HepG2 (cell line): Measurements from ENCODE around the gene AP2S1.

Source experiments
- CC2D1A ChIP-seq: sonication (generic); formaldehyde crosslinking; IDR thresholded peaks from 2 replicates; pipeline ENCODE4 v1.8.1; 2023; ENCODE audit warnings: mild to moderate bottlenecking, missing genetic modification reagents
- EP300 ChIP-seq, 3 experiments: sonication (generic) in 1 of 3; formaldehyde crosslinking in 1 of 3; IDR thresholded peaks; 2 replicates each; pipeline versions ENCODE4 v1.5.1 to v1.6.1; 2011 to 2020; ENCODE audit warnings: low read depth in 2 of 3, low read length in 2 of 3, borderline replicate concordance in 1 of 3, improper control_type of control experiment in 1 of 3, mild to moderate bottlenecking in 1 of 3, missing genetic modification reagents in 1 of 3, moderate library complexity in 1 of 3
- JUN ChIP-seq: sonication (generic); formaldehyde crosslinking; IDR thresholded peaks from 2 replicates; pipeline ENCODE4 v1.4.0; 2020; ENCODE audit warnings: mild to moderate bottlenecking, missing genetic modification reagents
- POLR2AphosphoS5 ChIP-seq: IDR thresholded peaks from 2 replicates; pipeline ENCODE4 v1.6.1; 2012; ENCODE audit warnings: low read depth, low read length
- RCOR2 ChIP-seq: IDR thresholded peaks from 2 replicates; pipeline ENCODE4 v1.6.1; 2016; ENCODE audit warnings: missing biosample characterization, missing genetic modification reagents
- RFX5 ChIP-seq: IDR thresholded peaks from 2 replicates; pipeline ENCODE4 v1.6.1; 2011; ENCODE audit warnings: low read depth, low read length, improper control_type of control experiment
- SIX1 ChIP-seq: sonication (generic); formaldehyde crosslinking; IDR thresholded peaks from 2 replicates; pipeline ENCODE4 v1.4.0; 2020; ENCODE audit warnings: missing genetic modification reagents, borderline replicate concordance
- SMAD1 ChIP-seq: sonication (generic); formaldehyde crosslinking; IDR thresholded peaks from 2 replicates; pipeline ENCODE4 v1.4.0; 2020; ENCODE audit warnings: missing genetic modification reagents, low read depth, mild to moderate bottlenecking, borderline replicate concordance
- SMC3 ChIP-seq: IDR thresholded peaks from 2 replicates; pipeline ENCODE4 v1.6.1; 2011; ENCODE audit warnings: low read length, improper control_type of control experiment
- SUZ12 ChIP-seq: fragments of 150-350 bp; IDR thresholded peaks from 2 replicates; pipeline ENCODE4 v1.6.1; 2014; ENCODE audit warnings: low read depth, low read length
- ZNF652 ChIP-seq: IDR thresholded peaks from 2 replicates; pipeline ENCODE4 v1.6.1; 2016; ENCODE audit warnings: low read depth, borderline replicate concordance
- ZNF674 ChIP-seq: sonication (generic); formaldehyde crosslinking; IDR thresholded peaks from 2 replicates; pipeline ENCODE4 v1.5.0; 2020; ENCODE audit warnings: low read depth, mild to moderate bottlenecking, missing genetic modification reagents
- ZSCAN29 ChIP-seq: sonication (generic); formaldehyde crosslinking; conservative IDR thresholded peaks from 2 replicates; pipeline ENCODE4 v1.4.0; 2020; ENCODE audit warnings: mild to moderate bottlenecking, missing genetic modification reagents
- TF ChIP-seq, protein P1 (sequence below): sonication (generic); formaldehyde crosslinking; IDR thresholded peaks from 2 replicates; pipeline ENCODE4 v1.5.1; 2020; ENCODE audit warnings: missing genetic modification reagents, mild to moderate bottlenecking, borderline replicate concordance

DNA sequence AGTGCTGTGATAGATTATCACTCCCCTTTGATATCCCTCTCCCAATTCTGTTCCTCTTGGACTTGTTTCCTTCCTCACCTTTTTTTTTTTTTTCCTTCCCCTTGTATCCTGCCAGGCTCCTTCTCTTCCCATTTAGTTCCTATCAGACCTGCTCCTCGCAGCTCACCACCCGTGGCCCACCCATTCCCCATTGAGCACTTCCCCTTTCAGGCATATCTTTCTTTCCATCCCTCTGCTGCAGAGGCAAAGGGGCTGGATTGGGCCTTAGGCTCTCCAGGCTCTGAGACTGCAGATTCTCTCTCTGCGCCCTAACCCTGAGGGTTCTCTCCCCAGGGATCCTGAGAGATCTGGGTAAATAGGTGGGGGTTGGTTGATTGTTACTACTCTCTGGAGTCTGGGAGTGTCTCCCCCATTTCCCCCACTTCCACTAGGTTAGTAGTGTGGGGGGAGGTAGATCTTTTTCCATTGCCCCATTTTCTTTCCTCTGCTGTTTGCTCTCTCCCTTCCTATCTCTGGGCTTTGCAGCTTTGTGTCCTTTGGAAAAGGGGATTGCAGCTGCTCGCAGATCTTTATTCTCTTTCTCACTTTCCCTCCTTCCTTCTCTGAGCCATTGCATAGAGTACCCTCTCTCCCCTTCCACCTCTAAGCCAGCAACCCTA is 12.5 kb upstream of the AP2S1 start:
- TF ChIP-seq RCOR2 (no peak), SMC3 (no peak), JUN (no peak), POLR2AphosphoS5 (no peak), CC2D1A (no peak), ZSCAN29 (CRISPR knock-in tag) (no peak), SUZ12 (no peak), SIX1 (CRISPR knock-in tag) (no peak), RFX5 (no peak), EP300 (IDR thresholded peaks at IDR 0.05; ENCODE audit: low read depth in 2 of 2, low read length in 2 of 2) (no peak), EP300 (CRISPR knock-in tag; IDR thresholded peaks at IDR 0.05; ENCODE audit: borderline replicate concordance) (no peak), ZNF652 (CRISPR knock-in tag) (no peak), ZNF674 (no peak), SMAD1 (CRISPR knock-in tag) (no peak)
- TF ChIP-seq, protein P1, sequence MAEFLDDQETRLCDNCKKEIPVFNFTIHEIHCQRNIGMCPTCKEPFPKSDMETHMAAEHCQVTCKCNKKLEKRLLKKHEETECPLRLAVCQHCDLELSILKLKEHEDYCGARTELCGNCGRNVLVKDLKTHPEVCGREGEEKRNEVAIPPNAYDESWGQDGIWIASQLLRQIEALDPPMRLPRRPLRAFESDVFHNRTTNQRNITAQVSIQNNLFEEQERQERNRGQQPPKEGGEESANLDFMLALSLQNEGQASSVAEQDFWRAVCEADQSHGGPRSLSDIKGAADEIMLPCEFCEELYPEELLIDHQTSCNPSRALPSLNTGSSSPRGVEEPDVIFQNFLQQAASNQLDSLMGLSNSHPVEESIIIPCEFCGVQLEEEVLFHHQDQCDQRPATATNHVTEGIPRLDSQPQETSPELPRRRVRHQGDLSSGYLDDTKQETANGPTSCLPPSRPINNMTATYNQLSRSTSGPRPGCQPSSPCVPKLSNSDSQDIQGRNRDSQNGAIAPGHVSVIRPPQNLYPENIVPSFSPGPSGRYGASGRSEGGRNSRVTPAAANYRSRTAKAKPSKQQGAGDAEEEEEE (CRISPR knock-in tag) = no peak
